ENCODE data around the gene FCHSD1. TPM values are rescaled to one million over a fixed set of nuclear protein-coding genes. Genes with fewer than 3 reads are reported as not detected.

FCHSD1 gene
- total RNA-seq, 1 donor from 2014 or later = 42.2 TPM

DNA sequence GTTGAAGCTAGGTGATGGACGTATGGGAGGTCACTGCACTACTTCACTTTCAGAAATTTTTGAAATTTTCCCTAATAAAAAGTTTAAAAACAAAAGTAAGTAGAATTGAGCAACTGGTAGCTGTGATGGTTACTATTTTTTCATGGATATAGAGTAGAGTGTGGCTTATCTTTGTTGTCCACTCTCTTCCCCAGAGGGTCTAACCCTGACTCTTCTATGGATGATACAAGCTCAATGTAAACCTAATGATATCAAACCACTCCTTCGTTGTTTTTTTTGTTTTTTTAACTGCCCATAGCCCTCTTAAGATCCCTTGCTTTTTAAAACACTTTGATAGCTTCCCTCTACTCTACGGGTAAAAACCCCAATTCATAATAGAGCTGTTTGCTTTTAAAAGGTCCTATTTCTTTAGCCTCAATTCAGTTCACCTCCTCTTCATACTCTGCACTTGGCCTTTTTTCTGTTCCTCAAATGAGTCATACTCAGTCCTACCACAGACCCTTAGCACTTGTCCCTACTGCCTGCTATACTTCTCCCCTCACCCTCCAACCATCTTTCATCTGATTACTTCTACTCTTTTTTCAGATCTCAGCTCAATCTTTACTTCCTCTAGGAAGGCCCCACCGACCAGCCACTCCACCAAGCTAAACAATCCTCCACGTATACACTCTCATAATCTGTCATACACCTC, 17.2 kb downstream of the FCHSD1 start:
- H3K9me3 ChIP-seq = no peaks in the 10 kb centered on the region
- peaks cover 0 to 1% of the 10 kb centered on the region in 2 donors for H3K36me3 ChIP-seq
- DNase-seq (ENCODE audit: extremely low spot score in 2 of 2) = peak in 1 of 2 donors; percentile 49
- intact Hi-C loops (cut with DNase I) = no loop called here
- no peak overlapping the region for H3K4me3 ChIP-seq
- no peak for TF ChIP-seq POLR2AphosphoS5 (IDR thresholded peaks at IDR 0.05; ENCODE audit: insufficient read depth in 1 of 2, low read depth in 1 of 2)
- TF ChIP-seq POLR2A (IDR thresholded peaks at IDR 0.05) = no peak
- no peak for TF ChIP-seq CTCF (IDR thresholded peaks at IDR 0.05)
- H3K4me1 ChIP-seq = peaks cover 34% of the 10 kb centered on the region
- H3K27ac ChIP-seq = no peak overlapping the region
- H3K27me3 ChIP-seq = no peaks in the 10 kb centered on the region

- no peak overlapping the region for H3K4me3 ChIP-seq
- intact Hi-C loops (cut with DNase I) = no loop called here
- TF ChIP-seq POLR2A (IDR thresholded peaks at IDR 0.05) (no peak), POLR2AphosphoS5 (IDR thresholded peaks at IDR 0.05; ENCODE audit: insufficient read depth in 1 of 2, low read depth in 1 of 2) (no peak), CTCF (IDR thresholded peaks at IDR 0.05) (no peak)
Measured at GRCh38 chr5:141632650-141633049, 18.6 kb downstream of the FCHSD1 start.

DNA sequence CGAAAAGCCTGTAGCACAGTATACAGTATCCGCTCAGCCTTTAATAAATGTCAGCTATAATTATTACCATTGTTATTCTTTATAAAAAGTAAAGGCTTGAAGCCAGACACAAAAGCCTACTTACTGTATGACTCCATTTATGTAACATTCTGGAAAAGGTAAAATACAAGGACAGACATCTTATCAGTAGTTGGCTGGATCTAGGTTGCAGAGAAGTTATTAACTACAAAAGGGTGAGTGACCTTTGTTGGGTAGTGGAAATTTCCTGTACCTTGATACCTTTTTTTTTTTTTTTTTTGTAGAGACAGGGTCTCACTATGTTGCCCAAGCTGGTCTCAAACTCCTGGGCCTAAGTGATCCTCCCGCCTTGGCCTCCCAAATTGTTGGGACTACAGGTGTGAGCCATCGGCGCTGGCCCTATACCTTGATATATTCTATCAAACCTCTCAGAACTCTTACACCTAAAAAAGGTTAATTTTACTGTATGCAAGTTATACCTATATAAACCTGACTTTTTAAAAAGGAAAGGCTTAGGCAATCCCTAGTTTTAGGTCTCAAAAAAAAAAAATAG, 20.6 kb downstream of the FCHSD1 start:
- Histone ChIP-seq H3K4me1 (peaks cover 15% of the 10 kb centered on the region), H3K27me3 (no peaks in the 10 kb centered on the region), H3K9me3 (no peaks in the 10 kb centered on the region), H3K36me3 (peaks cover 0 to 29% of the 10 kb centered on the region in 2 donors), H3K4me3 (no peak overlapping the region), H3K27ac (no peak overlapping the region)
- no peak for DNase-seq (ENCODE audit: extremely low spot score in 2 of 2)
- TF ChIP-seq POLR2AphosphoS5 (IDR thresholded peaks at IDR 0.05; ENCODE audit: insufficient read depth in 1 of 2, low read depth in 1 of 2) (no peak), POLR2A (IDR thresholded peaks at IDR 0.05) (no peak), CTCF (IDR thresholded peaks at IDR 0.05) (no peak)
- intact Hi-C loops (cut with DNase I) = no loop called here

More at GRCh38 chr5:141632650-141633049, 18.6 kb downstream of the FCHSD1 start:
- Histone ChIP-seq H3K27ac (no peak overlapping the region), H3K9me3 (no peaks in the 10 kb centered on the region), H3K36me3 (peaks cover 0 to 15% of the 10 kb centered on the region in 2 donors), H3K4me1 (peaks cover 25% of the 10 kb centered on the region), H3K27me3 (no peaks in the 10 kb centered on the region)
- DNase-seq (ENCODE audit: extremely low spot score in 2 of 2) = peak; percentile 29 to 34

- Histone ChIP-seq H3K36me3 (peaks cover 0 to 46% of the 10 kb centered on the region in 2 donors), H3K9me3 (no peaks in the 10 kb centered on the region), H3K4me1 (no peaks in the 10 kb centered on the region), H3K27ac (no peak overlapping the region), H3K27me3 (no peaks in the 10 kb centered on the region), H3K4me3 (no peak overlapping the region)
- intact Hi-C loops (cut with DNase I) = no loop called here
- DNase-seq (ENCODE audit: extremely low spot score in 2 of 2) = no peak
- TF ChIP-seq POLR2A (IDR thresholded peaks at IDR 0.05) = no peak
- no peak for TF ChIP-seq CTCF (IDR thresholded peaks at IDR 0.05)
- TF ChIP-seq POLR2AphosphoS5 (IDR thresholded peaks at IDR 0.05; ENCODE audit: insufficient read depth in 1 of 2, low read depth in 1 of 2) = no peak
Measured at GRCh38 chr5:141628175-141628788, 22.9 kb downstream of the FCHSD1 start.

DNA sequence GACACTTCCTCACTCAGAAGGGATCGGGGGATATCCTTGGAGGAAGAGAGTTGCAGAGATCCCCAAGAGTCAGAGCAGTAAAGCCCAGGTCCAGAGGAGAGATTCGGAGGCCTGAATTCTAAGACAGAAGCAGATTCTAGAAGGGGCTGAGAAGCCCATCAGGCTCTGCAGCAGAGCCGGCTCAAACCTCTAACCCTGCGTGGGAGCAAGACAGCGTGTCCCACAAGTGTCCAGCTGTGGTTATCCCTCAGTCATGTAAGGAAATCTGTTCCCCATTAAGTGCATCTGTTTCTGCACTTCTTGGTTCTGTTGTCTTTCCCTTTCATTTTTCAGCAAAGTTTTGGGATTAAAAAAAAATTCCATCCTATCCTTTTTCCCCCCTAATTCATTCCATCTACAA, 27.6 kb downstream of the FCHSD1 start:
- peaks cover 0 to 65% of the 10 kb centered on the region in 2 donors for H3K36me3 ChIP-seq
- intact Hi-C loops (cut with DNase I) = no loop called here
- H3K4me3 ChIP-seq = no peak overlapping the region
- H3K9me3 ChIP-seq = no peaks in the 10 kb centered on the region
- DNase-seq (ENCODE audit: extremely low spot score in 2 of 2) = no peak
- no peaks in the 10 kb centered on the region for H3K27me3 ChIP-seq
- TF ChIP-seq POLR2A (IDR thresholded peaks at IDR 0.05) (no peak), POLR2AphosphoS5 (IDR thresholded peaks at IDR 0.05; ENCODE audit: insufficient read depth in 1 of 2, low read depth in 1 of 2) (no peak), CTCF (IDR thresholded peaks at IDR 0.05) (no peak)
- no peak overlapping the region for H3K27ac ChIP-seq
- peaks cover 5% of the 10 kb centered on the region for H3K4me1 ChIP-seq
